GM12892 (cell line): Measurements from ENCODE around the gene GPC2.
"Not testable (repeated sequence)": the region's sequence is repeated elsewhere in the genome, so short reads cannot be mapped to it uniquely, and the experiment has no call there.

Experiments used
- POLR2A ChIP-seq: IDR thresholded peaks from 2 replicates; pipeline ENCODE4 v1.6.1; 2011; ENCODE audit warnings: low read depth, low read length, control low read depth
- POLR2AphosphoS5 ChIP-seq: IDR thresholded peaks from 2 replicates; pipeline ENCODE4 v1.6.1; 2011; ENCODE audit warnings: low read depth, low read length, control low read depth
- TAF1 ChIP-seq: IDR thresholded peaks from 2 replicates; pipeline ENCODE4 v1.6.1; 2011; ENCODE audit warnings: low read depth, mild to moderate bottlenecking, control low read depth, low read length, borderline replicate concordance

- not testable (repeated sequence) for TF ChIP-seq POLR2AphosphoS5, TAF1, POLR2A
Observed at GRCh38 chr7:100183090-100183489, 5.9 kb upstream of the GPC2 start.
